Suprapubic skin (tissue), 4 donors: ENCODE data around the gene ACOD1. TPM values are rescaled to one million over a fixed set of nuclear protein-coding genes. Genes with fewer than 3 reads are reported as not detected.

ENCODE experiments used
- DNase-seq, 2 donors: peaks; one replicate each; pipeline ENCODE4 v3.0.0-alpha.2; 2019; ENCODE audit warnings: low spot score in 2 of 2
- H3K27ac ChIP-seq: fragments of 200-600 bp; sonication (generic); one replicate; pipeline ENCODE4 v1.5.1; 2019
- H3K27me3 ChIP-seq: fragments of 200-600 bp; sonication (generic); one replicate; pipeline ENCODE4 v1.5.1; 2019
- H3K36me3 ChIP-seq: fragments of 200-600 bp; sonication (generic); one replicate; pipeline ENCODE4 v1.5.1; 2019
- H3K4me1 ChIP-seq: fragments of 200-600 bp; sonication (generic); one replicate; pipeline ENCODE4 v1.5.1; 2019
- H3K4me3 ChIP-seq: fragments of 200-600 bp; sonication (generic); one replicate; pipeline ENCODE4 v1.5.1; 2019; ENCODE audit warnings: mild to moderate bottlenecking
- H3K9me3 ChIP-seq: fragments of 200-600 bp; sonication (generic); one replicate; pipeline ENCODE4 v1.5.1; 2019
- CTCF ChIP-seq, 2 donors: fragments of 200-600 bp in 1 of 2; fragments of 450-650 bp in 1 of 2; sonication (generic) in 1 of 2; IDR thresholded peaks; one replicate each; pipeline ENCODE4 v1.5.1; 2016 to 2019; ENCODE audit warnings: antibody characterized with exemption in 2 of 2, mild to moderate bottlenecking in 1 of 2, moderate library complexity in 1 of 2
- EP300 ChIP-seq: sonication (generic); formaldehyde crosslinking; IDR thresholded peaks from one replicate; pipeline ENCODE4 v1.6.1; 2017; ENCODE audit warnings: antibody characterized with exemption
- POLR2A ChIP-seq, 2 donors: fragments of 450-650 bp; IDR thresholded peaks; one replicate each; pipeline ENCODE4 v1.6.1; 2017; ENCODE audit warnings: antibody characterized with exemption in 2 of 2, mild to moderate bottlenecking in 2 of 2, moderate library complexity in 2 of 2
- POLR2AphosphoS5 ChIP-seq, 3 donors: sonication (generic); formaldehyde crosslinking; IDR thresholded peaks; one replicate each; pipeline ENCODE4 v1.6.1; 2017; ENCODE audit warnings: antibody characterized with exemption in 3 of 3
- WGBS: methylation state at CpG from one replicate; pipeline ENCODE4 v1.1.5; 2018; 5-methylcytosine and 5-hydroxymethylcytosine counted together
- total RNA-seq, 4 donors: library from RNA; depleted of rRNA; stranded (reverse); fragments of >200 nt; gene quantifications; one replicate each; pipeline ENCODE4 v1.1.0, GENCODE V29; 2016

ACOD1 gene
- total RNA-seq, 4 donors from 2014 or later: not detected

- no peaks in the 10 kb centered on the region for H3K27me3 ChIP-seq
- no peaks in the 10 kb centered on the region for H3K36me3 ChIP-seq
- H3K4me3 ChIP-seq: no peak overlapping the region
- 86% methylated on average over 2 of the region's 2 CpGs for WGBS
- H3K4me1 ChIP-seq: no peaks in the 10 kb centered on the region
- no peaks in the 10 kb centered on the region for H3K9me3 ChIP-seq
- no peak overlapping the region for H3K27ac ChIP-seq
- TF ChIP-seq POLR2AphosphoS5 (IDR thresholded peaks at IDR 0.05): no peak
- no peak for TF ChIP-seq POLR2A (IDR thresholded peaks at IDR 0.05)
- no peak for TF ChIP-seq CTCF (IDR thresholded peaks at IDR 0.05)
- no peak for TF ChIP-seq EP300
- DNase-seq: no peak
Observed at GRCh38 chr13:76929851-76930374, 18.4 kb upstream of the ACOD1 start.

GRCh38 chr13:76932076-76932475 is 16.2 kb upstream of the ACOD1 start:
- Histone ChIP-seq H3K27me3 (no peaks in the 10 kb centered on the region), H3K4me1 (no peaks in the 10 kb centered on the region), H3K9me3 (no peaks in the 10 kb centered on the region), H3K4me3 (no peak overlapping the region), H3K36me3 (no peaks in the 10 kb centered on the region), H3K27ac (no peak overlapping the region)
- 61% methylated on average over 4 of the region's 4 CpGs for WGBS
- DNase-seq: no peak
- no peak for TF ChIP-seq POLR2AphosphoS5 (IDR thresholded peaks at IDR 0.05)
- TF ChIP-seq POLR2A (IDR thresholded peaks at IDR 0.05): no peak
- TF ChIP-seq CTCF (IDR thresholded peaks at IDR 0.05): no peak
- TF ChIP-seq EP300: no peak

- WGBS: 97% methylated on average over 1 of the region's 1 CpG
- no peak overlapping the region for H3K4me3 ChIP-seq
- H3K27ac ChIP-seq: no peak overlapping the region
- H3K27me3 ChIP-seq: no peaks in the 10 kb centered on the region
- no peak for DNase-seq
- H3K9me3 ChIP-seq: no peaks in the 10 kb centered on the region
- TF ChIP-seq POLR2A (IDR thresholded peaks at IDR 0.05): no peak
- TF ChIP-seq EP300: no peak
- TF ChIP-seq CTCF (IDR thresholded peaks at IDR 0.05): no peak
- no peak for TF ChIP-seq POLR2AphosphoS5 (IDR thresholded peaks at IDR 0.05)
- no peaks in the 10 kb centered on the region for H3K36me3 ChIP-seq
- peaks cover 3% of the 10 kb centered on the region for H3K4me1 ChIP-seq
Observed at GRCh38 chr13:76934671-76935070, 13.6 kb upstream of the ACOD1 start.

GRCh38 chr13:76936763-76937162 is 11.5 kb upstream of the ACOD1 start:
- TF ChIP-seq CTCF (IDR thresholded peaks at IDR 0.05) (no peak), EP300 (no peak), POLR2AphosphoS5 (IDR thresholded peaks at IDR 0.05) (no peak), POLR2A (IDR thresholded peaks at IDR 0.05) (no peak)
- H3K27me3 ChIP-seq: no peaks in the 10 kb centered on the region

GRCh38 chr13:76937281-76937820 is 11.0 kb upstream of the ACOD1 start:
- 51% methylated on average over 2 of the region's 2 CpGs for WGBS
- H3K27ac ChIP-seq: no peak overlapping the region
- DNase-seq: no peak

More at GRCh38 chr13:76936763-76937162, 11.5 kb upstream of the ACOD1 start:
- no peak overlapping the region for H3K4me3 ChIP-seq
- peaks cover 3% of the 10 kb centered on the region for H3K4me1 ChIP-seq
- WGBS: 78% methylated on average over 2 of the region's 2 CpGs
- DNase-seq: no peak
- no peak overlapping the region for H3K27ac ChIP-seq
- H3K36me3 ChIP-seq: no peaks in the 10 kb centered on the region
- no peaks in the 10 kb centered on the region for H3K9me3 ChIP-seq

More at GRCh38 chr13:76937281-76937820, 11.0 kb upstream of the ACOD1 start:
- H3K36me3 ChIP-seq: no peaks in the 10 kb centered on the region
- no peak overlapping the region for H3K4me3 ChIP-seq
- no peaks in the 10 kb centered on the region for H3K27me3 ChIP-seq
- no peak for TF ChIP-seq POLR2A (IDR thresholded peaks at IDR 0.05)
- TF ChIP-seq POLR2AphosphoS5 (IDR thresholded peaks at IDR 0.05): no peak
- TF ChIP-seq EP300: no peak
- TF ChIP-seq CTCF (IDR thresholded peaks at IDR 0.05): no peak
- no peaks in the 10 kb centered on the region for H3K9me3 ChIP-seq
- peaks cover 3% of the 10 kb centered on the region for H3K4me1 ChIP-seq
